ENCODE measurements around the gene UNC45A. TPM values are rescaled to one million over a fixed set of nuclear protein-coding genes. Genes with fewer than 3 reads are reported as not detected.

The UNC45A gene
- total and polyA plus RNA-seq, 2 of the 8 experiments (the other 6 are each of a cell fraction or from before 2014, with no cell fraction given) = 74.1 to 84.2 TPM

DNA sequence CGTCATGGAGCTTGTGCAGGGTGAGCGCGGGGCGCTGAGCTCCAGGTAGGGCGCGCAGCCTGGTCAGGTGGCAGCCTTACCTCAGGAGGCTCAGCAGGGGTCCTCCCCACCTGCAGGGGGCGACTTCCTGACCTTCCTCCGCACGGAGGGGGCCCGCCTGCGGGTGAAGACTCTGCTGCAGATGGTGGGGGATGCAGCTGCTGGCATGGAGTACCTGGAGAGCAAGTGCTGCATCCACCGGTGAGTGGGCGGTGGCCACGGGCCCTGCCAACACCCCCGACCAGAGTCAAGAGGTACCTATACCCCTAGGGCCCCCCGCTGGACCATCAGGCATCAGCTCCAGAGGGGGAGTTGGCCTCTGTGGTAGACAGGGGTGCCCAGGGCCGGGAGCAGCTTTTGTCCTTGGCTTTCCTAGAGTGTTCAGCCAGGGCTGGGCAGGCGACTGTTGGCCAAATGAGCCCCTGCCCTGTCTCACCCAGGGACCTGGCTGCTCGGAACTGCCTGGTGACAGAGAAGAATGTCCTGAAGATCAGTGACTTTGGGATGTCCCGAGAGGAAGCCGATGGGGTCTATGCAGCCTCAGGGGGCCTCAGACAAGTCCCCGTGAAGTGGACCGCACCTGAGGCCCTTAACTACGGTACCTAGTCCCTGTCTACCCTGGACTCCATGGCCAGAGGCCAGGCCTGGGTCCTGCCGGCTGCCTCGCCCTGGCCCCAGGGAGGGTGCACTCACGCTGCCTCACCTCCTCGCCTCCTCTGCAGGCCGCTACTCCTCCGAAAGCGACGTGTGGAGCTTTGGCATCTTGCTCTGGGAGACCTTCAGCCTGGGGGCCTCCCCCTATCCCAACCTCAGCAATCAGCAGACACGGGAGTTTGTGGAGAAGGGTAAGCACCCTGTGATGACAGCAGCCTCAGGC, 41.7 kb upstream of the UNC45A start:
- no peak overlapping the region for H3K56ac ChIP-seq (replicated peaks; ENCODE audit: insufficient read length, low read depth, low read length)
- H2BK15ac ChIP-seq (ENCODE audit: low read length) = no peak overlapping the region
- H4K20me1 ChIP-seq (replicated peaks in 1 of 2; ENCODE audit: control insufficient read depth in 1 of 2, insufficient read depth in 2 of 2, low read length in 2 of 2) = peaks cover 0 to 3% of the 10 kb centered on the region in 2 experiments
- H3K23me2 ChIP-seq (ENCODE audit: low read depth, low read length) = no peaks in the 10 kb centered on the region
- WGBS, 2 experiments (ENCODE audit: extremely low coverage in 1 of 2, insufficient coverage in 1 of 2, insufficient read length in 1 of 2, insufficient replicate concordance in 2 of 2, low coverage in 1 of 2, low lambda C conversion rate in 2 of 2, missing lambda C conversion rate in 1 of 2) = 92% methylated on average over 33 of the region's 33 CpGs; no CpG with 5 or more reads in 1 of the 2 experiments
- POLR2A ChIA-PET (ENCODE audit: partially characterized antibody) = no interaction called here
- no peak overlapping the region for H3K4me2 ChIP-seq (ENCODE audit: insufficient read depth in 1 of 2, low read depth in 2 of 2, low read length in 2 of 2)
- no peak overlapping the region for H3K14ac ChIP-seq (ENCODE audit: insufficient read length)
- H2BK12ac ChIP-seq (ENCODE audit: low read depth, low read length) = no peak overlapping the region; the same call in 1 of the 2 replicates
- H3K36me3 ChIP-seq (ENCODE audit: control insufficient read depth in 2 of 4, insufficient read depth in 4 of 4, low read length in 3 of 4) = peaks cover 0 to 2% (median 0%) of the 10 kb centered on the region in 4 experiments; a peak in 2 of 8 replicates
- H4K5ac ChIP-seq (ENCODE audit: insufficient read length, low read depth, low read length) = no peak overlapping the region
- no peak overlapping the region for H2BK20ac ChIP-seq (ENCODE audit: low read length)
- no peaks in the 10 kb centered on the region for H3K27me3 ChIP-seq (replicated peaks in 1 of 4; ENCODE audit: control insufficient read depth in 3 of 4, extremely low read depth in 1 of 4, insufficient read depth in 3 of 4, low read length in 3 of 4)
- H3K4me3 ChIP-seq (ENCODE audit: extremely low read depth in 1 of 4, insufficient read depth in 2 of 4, low read depth in 3 of 4, low read length in 4 of 4) = no peak overlapping the region
- H4K8ac ChIP-seq (ENCODE audit: extremely low read depth, insufficient read depth, low read length) = peak overlapping the region; percentile 25; the same call in 1 of the 2 replicates
- CTCF ChIA-PET (ENCODE audit: partially characterized antibody) = interaction anchor here (0.6 to 13.3 kb wide), 7 partner anchors 8 to 125 kb away, joined by 3 to 125 read pairs (median 4); partner anchors contain the start of genes FES, HDDC3, MAN2A2 and UNC45A
- H3K18ac ChIP-seq (ENCODE audit: extremely low read depth, low read length) = no peak overlapping the region
- H3K27ac ChIP-seq (ENCODE audit: low read depth, low read length) = no peak overlapping the region
- H3K4ac ChIP-seq (replicated peaks; ENCODE audit: insufficient read length, low read depth, low read length) = no peak overlapping the region
- FAIRE-seq (no peak), DNase-seq (ENCODE audit: low read depth in 1 of 2, low spot score in 2 of 2) (no peak)
- no peak overlapping the region for H2AK5ac ChIP-seq (ENCODE audit: low read depth, low read length)
- no peaks in the 10 kb centered on the region for H3K79me1 ChIP-seq (ENCODE audit: low read depth, low read length)
- no peaks in the 10 kb centered on the region for H3K9me3 ChIP-seq (ENCODE audit: insufficient read depth in 2 of 2, low read depth in 1 of 2, low read length in 1 of 2)
- H3K9ac ChIP-seq (replicated peaks in 1 of 4; ENCODE audit: extremely low read depth in 1 of 4, low read depth in 3 of 4, low read length in 3 of 4) = no peak overlapping the region; a peak in 2 of 7 replicates
- H4K91ac ChIP-seq (replicated peaks; ENCODE audit: insufficient read length, low read length) = no peak overlapping the region
- H2AFZ ChIP-seq (ENCODE audit: low read length) = no peak overlapping the region
- H2BK5ac ChIP-seq (ENCODE audit: low read depth, low read length) = no peak overlapping the region
- no peak overlapping the region for H3K23ac ChIP-seq (ENCODE audit: insufficient read length)
- peaks cover 0 to 2% (median 0%) of the 10 kb centered on the region in 4 experiments; a peak in 1 of 7 replicates for H3K4me1 ChIP-seq (replicated peaks in 1 of 4; ENCODE audit: control insufficient read depth in 3 of 4, insufficient read depth in 4 of 4, low read length in 3 of 4)
- no peak overlapping the region for H2BK120ac ChIP-seq (replicated peaks; ENCODE audit: low read depth, low read length)
- no peaks in the 10 kb centered on the region for H3K79me2 ChIP-seq (ENCODE audit: control insufficient read depth in 1 of 2, insufficient read depth in 2 of 2, low read length in 2 of 2)
- TF ChIP-seq RNF2 (IDR thresholded peaks at IDR 0.05; ENCODE audit: borderline replicate concordance, low read depth, low read length, missing control alignments, poor library complexity, severe bottlenecking) (no peak), TCF12 (IDR thresholded peaks at IDR 0.05; ENCODE audit: low read depth, low read length) (no peak), HDAC2 (IDR thresholded peaks at IDR 0.05; ENCODE audit: borderline replicate concordance in 1 of 2, low read depth in 2 of 2, low read length in 2 of 2) (no peak), TAF7 (optimal IDR thresholded peaks at IDR 0.05; ENCODE audit: borderline replicate concordance, low read depth, low read length) (no peak), CBX5 (IDR thresholded peaks at IDR 0.05; ENCODE audit: low read depth, low read length) (no peak), TAF1 (IDR thresholded peaks at IDR 0.05; ENCODE audit: low read depth, low read length) (no peak)
- TF ChIP-seq, protein P1, sequence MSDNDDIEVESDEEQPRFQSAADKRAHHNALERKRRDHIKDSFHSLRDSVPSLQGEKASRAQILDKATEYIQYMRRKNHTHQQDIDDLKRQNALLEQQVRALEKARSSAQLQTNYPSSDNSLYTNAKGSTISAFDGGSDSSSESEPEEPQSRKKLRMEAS (IDR thresholded peaks at IDR 0.05) = no peak
- TF ChIP-seq, protein P2, sequence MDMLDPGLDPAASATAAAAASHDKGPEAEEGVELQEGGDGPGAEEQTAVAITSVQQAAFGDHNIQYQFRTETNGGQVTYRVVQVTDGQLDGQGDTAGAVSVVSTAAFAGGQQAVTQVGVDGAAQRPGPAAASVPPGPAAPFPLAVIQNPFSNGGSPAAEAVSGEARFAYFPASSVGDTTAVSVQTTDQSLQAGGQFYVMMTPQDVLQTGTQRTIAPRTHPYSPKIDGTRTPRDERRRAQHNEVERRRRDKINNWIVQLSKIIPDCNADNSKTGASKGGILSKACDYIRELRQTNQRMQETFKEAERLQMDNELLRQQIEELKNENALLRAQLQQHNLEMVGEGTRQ (IDR thresholded peaks at IDR 0.05; ENCODE audit: low read length) = no peak
